Effector CD8-positive, alpha-beta T cell (primary cell): Measurements from ENCODE around the gene ERBB4.
"Not testable (repeated sequence)": the region's sequence is repeated elsewhere in the genome, so short reads cannot be mapped to it uniquely, and the experiment has no call there.

Source experiments
- DNase-seq: peaks from one replicate; lab custom pipeline; 2025; lab: John Stamatoyannopoulos, UW

The ERBB4 gene

DNA sequence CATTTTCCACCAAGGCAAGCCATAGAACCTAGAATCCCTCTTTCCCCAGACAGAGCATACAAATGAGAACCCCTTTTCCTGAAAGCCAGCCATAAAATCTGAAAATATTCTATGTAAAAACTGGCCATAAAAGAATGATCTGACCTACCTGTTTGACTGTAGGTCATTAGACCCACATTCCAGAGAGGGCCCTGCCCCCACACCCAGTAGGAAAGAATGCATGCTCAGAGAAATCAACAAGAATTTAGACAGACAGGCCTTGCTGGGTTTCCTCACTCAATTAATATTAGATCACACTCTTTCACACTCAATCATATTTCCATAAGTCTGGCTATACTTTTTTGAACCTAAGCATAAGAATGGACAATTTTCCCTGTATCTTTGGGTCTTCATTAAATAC lies 929.5 kb downstream of the ERBB4 start:
- DNase-seq, result no peak

DNA sequence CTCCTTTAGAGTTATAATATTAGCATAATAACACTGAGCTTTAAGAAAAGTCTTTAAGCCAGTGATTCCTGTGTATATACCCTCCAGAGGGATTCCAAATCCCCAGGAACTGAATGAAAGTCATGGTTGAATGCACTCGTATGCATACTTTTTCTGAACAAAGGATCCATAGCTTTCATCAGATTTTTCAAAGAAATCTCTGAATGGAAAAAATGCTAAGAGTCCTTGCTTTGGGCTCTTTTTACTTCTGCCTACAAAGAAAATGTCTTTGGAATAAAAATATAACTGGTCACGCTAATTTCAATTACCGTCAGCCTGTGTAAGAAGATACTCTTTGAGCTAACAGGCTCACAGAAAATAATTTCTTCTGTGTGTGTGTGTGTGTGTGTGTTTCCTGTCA lies 939.5 kb downstream of the ERBB4 start:
- no peak for DNase-seq

DNA sequence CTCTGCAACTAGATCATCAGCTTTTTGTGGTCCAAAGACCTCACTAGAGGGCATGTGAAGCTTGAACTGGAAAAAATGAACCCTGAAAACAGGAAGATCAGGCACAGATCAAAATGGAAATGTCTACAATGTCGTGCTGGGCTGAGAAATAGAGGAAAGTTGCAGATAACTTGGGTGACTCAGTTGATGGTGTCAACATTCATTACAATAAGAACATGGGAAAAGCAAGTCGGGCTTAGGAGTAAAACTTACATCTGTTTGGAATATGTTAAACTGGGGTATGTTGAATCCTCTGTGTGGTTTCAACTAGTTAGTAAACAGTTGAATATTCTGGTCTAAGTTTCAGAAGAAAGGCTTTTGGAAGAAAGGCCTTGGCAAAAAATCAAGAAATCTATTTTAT lies 940.4 kb downstream of the ERBB4 start:
- no peak for DNase-seq

DNA sequence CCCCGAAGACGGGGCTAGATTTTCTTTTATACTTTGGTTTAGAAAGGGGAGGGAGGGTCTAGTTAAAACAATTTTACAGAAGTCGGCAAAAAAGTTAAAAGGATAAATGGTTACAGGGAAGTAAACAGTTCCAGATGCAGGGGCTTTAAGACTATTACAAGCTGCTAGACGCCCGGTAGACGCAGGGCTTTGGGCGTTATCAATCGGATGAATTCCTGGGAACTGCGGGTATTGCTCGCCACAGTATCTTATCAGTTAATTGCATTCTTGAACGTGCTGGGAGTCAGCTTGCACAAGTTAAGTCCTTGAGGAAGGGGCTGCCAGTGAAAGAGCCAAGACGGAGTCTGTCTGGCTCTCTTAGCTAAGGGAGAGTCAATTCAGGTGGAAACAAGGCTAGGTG lies 946.6 kb downstream of the ERBB4 start:
- DNase-seq, result not testable (repeated sequence)

DNA sequence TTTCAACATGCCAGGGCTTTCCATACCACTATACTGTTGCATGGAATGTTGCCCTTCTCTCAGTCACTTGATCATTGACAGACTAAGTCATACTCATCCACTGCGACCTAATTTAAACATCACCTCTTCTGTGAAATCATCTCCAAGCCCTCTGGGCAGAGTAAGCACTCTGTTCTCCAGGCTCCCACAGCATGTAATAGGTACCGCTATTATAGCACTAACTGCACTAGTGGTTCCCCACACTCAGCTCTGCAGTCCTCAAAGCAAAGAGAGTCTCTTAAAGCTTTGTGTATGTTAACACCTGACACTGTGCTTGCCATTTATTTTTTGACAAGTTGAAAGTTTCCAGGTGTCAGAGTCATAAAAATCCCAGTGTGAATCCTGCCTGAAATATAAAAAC lies 947.2 kb downstream of the ERBB4 start:
- no peak for DNase-seq

DNA sequence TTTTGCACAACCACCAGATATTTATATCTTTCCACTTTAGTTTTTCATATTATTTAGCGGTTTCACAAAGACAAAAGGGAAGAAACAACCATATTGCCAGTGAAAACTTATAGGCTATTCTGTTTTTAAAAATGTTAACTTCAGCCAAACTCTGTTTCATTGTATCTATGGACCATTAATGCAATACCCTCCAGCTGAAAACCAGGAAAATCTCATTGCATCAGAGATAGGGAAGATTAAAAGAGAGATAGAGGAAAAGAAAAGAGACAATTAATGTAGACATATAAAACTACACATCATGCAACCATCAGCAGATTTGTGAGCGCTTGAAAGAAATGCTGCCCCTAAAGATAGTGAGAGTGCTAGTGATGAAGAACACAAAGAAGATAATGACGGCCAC lies 970.2 kb downstream of the ERBB4 start:
- no peak for DNase-seq

DNA sequence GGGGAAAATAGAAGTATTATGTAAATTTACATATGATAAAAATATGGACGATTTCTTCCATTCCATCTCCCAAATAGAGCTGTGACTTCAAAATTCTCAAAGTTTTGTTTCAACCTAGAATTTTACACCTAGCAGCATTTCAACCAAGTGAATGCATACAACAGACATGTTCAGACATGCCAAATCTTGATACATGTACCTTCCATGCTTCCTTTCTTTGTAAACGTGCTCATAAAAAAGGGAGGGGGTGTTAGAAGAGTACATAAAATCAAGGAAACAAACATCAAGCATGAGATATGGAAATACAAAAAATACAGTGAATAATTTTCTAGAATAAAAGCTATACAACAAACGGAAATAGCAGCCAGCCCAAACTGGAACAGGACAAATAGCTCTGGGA lies 974.2 kb downstream of the ERBB4 start:
- no peak for DNase-seq

DNA sequence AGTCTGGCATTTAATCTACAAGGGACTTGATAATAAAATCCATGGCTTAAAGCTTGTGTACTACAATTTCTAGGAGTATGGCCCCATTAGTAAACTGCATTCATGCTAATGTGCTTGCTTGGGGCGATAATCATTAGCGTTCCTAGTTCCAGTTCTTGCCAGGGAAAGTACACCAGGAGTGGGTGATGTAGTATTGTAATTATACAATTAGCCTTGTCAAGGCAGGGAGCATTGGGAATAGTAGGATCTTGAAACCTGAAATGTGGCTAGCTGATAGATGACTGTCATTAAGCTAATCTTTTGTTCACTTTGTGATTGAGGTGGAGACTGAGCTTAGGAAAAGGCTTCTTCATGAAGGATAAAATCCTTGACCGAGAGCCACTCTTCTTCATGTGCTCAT lies 993.0 kb downstream of the ERBB4 start:
- no peak for DNase-seq

DNA sequence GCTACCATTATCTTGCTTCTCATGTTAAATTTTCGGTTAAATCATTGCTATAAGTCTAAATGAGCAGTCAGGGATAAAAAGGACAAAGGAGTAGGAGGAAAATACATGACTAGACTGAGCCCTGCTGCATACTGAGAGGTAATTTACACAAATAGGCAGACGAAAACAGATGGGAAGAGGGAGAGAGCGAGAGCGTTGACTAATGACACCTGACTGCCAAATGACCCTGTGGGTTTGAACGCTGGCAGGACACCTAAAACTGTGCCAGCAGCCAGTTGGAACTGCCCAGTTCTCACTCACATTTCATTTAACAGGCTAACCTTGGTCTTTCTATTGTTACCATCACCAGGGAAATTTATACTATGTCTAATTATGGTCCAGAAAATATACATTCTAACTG lies 1004.0 kb downstream of the ERBB4 start:
- DNase-seq, result no peak

DNA sequence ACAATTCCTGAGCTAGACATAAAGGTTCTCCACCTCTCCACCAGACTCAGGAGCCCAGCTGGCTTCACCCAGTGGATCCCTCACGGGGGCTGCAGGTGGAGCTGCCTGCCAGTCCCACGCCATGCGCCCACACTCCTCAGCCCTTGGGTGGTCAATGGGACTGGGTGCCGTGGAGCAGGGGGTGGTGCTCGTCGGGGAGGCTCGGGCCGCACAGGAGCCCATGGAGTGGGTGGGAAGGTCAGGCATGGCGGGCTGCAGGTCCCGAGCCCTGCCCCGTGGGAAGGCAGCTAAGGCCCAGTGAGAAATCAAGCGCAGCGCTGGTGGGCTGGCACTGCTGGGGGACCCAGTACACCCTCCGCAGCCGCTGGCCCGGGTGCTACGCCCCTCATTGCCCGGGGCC lies 1014.4 kb downstream of the ERBB4 start:
- DNase-seq, result not testable (repeated sequence)

DNA sequence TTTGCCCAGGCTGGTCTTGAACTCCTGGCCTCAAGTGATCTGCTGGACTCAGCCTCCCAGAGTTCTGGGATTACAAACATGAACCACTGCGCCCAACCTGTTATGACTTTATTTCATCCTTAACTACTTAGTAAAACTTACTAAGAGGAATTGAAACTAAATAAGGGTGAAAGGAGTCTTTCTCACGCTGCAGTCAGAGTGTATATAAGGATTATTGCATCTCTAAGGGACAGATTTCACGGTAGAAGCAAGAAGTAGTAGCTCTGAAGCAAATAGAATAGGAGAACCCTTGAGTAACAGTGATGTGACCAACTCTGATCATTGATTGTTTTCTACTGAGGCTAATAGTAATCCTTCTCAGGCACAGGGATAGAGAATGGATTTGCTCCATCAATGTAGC lies 1022.1 kb downstream of the ERBB4 start:
- no peak for DNase-seq

DNA sequence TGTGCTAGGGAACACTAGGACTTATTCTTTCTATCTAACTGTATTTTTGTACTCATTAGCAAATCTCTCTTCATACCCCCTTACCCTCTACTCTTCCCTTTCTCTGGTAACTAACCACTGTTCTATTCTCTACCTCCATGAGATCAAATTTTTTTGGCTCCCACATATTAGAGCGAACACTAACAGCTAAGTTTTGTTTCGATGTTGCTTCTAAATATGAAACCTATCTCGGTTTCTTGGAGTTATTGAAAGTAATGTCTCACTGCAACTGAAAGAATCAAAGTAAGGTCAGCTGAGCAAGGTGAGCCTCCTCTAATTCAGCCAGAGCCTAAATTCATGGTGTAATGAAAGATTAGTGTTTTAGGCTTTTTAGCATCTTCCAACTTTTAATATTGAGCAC lies 1024.6 kb downstream of the ERBB4 start:
- DNase-seq, result no peak

DNA sequence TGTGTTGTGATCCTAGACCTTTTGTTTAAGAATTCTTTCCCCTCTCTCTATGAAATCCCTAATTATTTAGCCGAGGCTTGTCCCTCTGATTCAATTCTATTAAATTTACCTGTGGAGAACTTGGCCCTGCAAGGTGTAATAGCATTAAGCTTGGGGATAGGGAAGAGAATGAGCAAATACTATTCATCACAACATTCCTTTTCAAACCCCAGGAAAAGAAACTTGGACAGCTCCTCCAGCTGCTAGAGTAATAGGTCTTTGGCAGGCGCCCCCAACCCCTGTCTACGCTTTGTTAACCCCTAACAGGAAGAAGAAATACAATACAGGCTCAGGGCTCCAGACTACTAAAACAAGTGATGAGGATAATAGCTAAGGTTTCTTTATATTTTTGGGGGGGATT lies 1025.2 kb downstream of the ERBB4 start:
- no peak for DNase-seq

DNA sequence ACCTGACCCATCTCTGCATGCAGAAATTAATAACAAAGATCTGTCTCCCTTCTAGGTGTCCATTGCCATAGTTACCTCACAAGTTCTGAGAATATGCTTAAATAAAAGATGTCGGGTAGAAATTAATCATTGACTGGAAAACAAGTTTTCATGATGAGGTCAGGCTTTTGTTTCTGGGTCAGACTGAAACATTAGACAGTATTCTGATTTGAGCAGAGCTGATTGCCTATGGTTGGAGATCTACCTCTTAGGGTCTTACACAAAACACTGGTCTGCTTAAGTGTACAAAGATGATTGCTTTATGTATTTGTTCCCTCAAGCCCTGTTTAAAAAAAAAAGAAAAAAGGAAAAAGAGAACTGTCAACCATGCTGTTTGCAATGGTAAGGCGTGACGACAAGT lies 1025.8 kb downstream of the ERBB4 start:
- DNase-seq, result no peak

DNA sequence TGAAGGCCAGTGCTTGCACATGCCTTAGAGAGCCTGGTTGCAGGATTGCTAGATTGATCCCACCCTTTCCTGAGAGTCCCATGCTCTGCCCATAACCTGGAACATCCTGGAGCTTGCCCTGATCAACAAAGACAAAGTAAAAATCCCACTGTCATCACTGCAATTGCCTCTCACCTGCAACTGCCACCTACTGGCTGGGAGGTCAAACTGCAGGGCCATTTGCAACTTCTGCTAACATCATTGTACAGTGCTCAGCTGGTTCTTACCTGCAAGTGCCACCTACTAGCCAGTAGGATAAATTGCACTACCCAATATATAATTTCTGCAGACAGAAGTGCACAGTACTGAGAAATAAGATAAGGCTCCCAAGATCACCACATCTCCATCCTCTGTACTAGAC lies 1034.7 kb downstream of the ERBB4 start:
- DNase-seq, result no peak

DNA sequence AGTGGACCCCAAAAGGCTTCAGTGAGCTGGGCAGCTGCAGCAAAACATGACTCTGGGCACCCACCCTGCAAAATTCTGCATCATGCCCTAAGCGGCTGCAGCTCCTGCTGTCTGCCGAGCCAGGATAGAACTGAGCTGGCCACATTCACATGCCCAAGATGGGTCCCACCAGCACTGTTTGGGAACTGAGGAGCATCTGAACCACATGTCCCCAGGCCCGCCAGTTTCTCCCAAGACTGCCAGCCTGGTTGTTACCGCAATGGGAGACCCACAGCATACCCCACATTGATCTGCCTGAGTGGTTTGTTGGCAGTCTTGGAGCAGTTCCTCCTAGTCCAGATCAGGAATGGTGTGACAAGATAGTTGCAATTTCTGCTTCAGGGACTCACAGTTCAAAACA lies 1035.4 kb downstream of the ERBB4 start:
- no peak for DNase-seq

DNA sequence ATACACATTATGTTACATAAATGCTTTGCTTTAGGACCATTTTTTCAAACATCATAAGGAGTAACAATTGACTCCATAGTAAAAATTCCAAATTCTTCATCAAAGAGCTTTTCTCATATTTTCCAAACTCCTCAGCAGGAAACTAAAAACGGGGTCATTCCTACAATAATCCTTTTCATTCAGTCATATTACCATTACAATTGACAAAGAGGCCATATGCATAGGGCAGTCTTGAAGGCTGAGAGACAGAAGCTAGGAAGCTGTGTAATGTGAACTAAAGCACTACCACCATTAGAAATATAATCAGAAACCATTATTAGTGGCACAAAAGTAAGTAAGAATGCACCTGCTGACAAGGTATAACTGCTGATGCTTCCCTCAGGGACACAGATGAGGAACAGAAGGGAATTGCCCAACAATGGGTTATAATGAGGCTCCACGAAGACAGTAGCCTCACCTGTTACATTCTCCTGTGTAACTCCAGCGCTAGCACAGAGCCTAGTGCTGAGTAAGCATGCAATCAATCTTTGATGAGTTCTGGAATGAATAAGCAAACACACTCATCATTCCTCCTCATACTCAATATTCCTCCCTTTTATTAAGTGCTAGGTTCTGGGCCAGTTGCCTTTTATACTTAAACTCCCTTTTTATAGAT lies 1039.9 kb downstream of the ERBB4 start:
- no peak for DNase-seq

DNA sequence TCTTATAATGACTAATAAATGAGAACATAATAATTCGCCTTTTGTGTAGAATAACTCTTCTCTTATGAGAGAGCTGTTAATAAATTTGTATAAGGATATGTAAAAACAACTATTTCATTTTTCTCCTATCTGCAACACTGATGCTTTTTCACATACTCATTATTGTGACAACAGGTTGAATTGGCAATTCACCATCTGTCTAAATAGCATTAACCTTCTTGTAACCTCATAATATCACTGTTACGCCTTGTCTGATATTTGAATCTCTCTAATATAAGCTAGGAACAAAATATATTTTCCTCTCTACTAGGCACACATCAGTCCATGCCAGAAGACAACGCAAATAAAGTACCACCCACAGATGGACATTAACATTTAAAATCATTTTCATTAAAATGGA lies 1043.3 kb downstream of the ERBB4 start:
- no peak for DNase-seq

DNA sequence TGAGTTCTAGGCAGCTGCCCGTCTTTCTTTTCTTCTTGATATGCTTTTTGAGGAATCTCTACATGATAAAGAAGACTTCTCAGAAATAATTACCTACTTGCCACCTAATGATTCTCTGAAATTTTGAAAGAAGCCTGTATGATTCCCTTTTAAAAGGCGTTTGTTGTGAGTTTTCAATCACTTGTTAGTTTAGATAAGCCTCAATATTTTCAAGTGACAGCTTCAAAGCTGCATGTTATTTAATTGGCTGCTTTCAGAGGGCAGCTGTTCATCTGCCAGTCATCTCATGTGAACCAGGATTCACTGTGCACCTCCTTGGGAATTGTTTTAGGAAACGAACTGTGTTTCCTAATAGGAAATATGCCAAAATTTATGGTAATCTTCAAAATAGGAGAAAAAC lies 1044.1 kb downstream of the ERBB4 start:
- no peak for DNase-seq

DNA sequence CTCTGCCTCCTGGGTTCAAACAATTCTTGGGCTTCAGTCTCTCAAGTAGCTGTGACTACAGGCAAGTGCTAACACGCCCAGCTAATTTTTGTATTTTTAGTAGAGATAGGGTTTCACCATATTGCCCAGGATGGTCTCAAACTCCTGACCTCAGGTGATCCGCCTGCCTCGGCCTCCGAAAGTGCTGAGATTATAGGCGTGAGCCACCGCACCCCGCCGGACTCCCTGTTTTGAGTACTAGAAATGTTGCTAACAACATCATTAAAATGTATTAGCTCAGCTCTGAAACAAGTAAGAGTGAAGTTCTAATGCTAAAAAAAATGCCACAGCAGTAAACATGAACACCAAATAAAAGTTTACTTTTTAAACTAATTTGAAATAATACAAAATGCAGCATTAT lies 1044.5 kb downstream of the ERBB4 start:
- DNase-seq, result no peak

DNA sequence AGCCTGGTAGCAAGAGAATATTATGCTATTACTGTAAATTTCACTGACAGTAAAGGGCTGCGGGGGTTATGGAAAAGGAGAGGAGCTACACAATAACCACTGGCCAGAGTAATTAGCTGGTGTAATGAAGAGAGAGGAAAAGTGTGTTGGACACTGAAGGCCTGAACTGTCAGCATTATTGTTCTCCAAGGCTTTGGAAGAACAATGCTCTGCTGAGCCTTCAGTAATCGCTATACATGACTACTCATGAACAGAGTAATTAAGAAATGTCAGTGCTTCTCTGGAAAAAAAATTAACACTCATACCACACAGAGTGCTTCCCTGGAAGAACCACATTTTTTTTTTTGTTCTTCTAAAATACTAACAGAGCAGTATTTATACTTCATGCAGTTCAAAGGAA lies 1050.9 kb downstream of the ERBB4 start:
- DNase-seq, result no peak

DNA sequence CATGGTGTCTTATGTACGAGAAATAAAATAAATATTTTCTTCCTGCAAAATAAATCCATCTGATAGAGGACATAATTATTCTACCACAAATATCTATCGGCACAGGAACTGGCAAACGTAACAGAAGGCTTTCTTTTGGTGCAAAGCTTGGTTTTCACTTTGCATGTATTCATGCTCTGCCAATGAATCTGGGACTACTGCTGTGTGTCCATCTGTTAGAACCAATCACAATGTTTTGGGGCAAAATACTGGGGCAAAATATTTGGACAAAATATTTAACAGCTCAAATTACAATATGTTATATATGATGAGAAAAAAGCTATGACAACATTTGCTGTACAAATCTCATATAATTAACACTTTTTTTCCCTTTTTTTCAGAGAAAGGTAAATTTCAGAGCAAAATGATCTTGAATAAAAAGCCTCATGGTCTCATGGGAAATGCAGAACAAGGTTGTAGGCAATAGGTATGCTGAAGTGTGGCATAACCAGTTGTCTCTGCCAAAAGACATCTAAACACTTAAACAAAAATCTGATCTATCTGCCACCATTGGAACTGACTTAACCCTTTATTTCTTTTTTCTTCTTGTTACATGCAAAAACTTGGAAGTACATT lies 1059.0 kb downstream of the ERBB4 start:
- DNase-seq, result no peak

DNA sequence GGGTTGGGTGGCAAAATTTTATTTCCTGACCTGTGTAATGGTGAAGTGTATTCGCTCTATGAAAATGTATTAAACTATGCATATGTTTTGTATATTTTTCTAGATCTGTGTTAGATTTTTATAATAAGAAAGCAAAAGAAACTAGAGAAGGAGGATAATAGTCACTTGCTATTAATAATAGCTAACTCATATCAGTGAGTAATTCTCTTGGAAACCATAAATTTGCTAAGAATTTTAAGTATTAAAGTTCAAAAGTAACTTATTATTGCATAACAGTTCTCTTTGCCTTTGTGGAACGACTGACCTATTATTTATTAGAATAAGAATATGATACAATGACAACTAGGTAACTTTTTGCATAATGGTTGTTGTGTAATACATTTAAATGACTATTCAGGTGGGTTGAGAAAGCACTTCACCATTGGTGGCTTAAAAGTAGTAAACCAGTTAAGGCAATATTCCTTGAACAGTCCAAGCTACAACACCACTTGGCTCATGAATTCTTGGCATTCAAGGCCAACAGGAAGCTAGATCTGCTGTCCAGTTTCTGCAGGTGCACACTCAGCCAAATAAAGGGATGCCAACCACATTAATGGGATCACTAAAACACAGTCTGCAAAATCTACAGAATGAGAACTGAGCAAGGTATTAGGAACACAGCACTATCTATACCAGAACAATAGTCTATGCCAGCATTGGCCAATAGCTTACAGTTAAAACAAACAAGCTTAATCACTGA lies 1060.9 kb downstream of the ERBB4 start:
- no peak for DNase-seq

DNA sequence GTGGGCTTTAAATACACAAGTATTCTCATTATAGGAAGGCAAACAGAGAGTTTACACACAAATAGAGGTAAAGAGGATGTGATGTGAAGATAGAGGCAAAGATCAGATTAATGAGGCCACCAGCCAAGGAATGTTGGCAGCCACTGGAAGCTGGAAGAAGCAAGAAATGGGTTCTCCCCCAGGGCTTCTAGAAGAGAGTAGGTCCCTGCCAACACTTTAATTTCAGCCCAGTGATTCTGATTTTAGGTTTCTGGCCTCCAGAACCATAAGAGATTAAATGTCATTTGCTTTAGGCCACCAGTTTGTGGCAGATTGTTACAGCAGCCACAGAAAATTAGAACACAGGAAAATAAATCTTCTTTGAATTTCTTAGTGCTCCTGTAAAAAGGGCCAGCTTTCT lies 1065.5 kb downstream of the ERBB4 start:
- no peak for DNase-seq
